ENCODE data around the gene SDHA.

DNA sequence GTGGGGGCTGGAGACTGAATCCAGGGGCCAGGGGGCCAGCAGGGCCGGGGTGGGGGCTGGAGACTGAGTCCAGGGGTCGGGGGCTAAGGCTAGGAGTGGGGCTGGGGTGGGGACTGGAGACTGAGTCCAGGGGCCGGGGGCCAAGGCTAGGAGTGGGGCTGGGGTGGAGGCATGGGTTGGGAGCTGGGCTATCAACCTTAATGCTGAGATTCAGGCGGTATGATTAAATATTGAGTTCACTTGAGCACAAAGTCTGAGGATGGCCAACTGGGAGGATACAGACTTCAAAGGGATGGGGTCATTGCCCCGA lies 43.9 kb upstream of the SDHA start:
- TF ChIP-seq, protein P1, sequence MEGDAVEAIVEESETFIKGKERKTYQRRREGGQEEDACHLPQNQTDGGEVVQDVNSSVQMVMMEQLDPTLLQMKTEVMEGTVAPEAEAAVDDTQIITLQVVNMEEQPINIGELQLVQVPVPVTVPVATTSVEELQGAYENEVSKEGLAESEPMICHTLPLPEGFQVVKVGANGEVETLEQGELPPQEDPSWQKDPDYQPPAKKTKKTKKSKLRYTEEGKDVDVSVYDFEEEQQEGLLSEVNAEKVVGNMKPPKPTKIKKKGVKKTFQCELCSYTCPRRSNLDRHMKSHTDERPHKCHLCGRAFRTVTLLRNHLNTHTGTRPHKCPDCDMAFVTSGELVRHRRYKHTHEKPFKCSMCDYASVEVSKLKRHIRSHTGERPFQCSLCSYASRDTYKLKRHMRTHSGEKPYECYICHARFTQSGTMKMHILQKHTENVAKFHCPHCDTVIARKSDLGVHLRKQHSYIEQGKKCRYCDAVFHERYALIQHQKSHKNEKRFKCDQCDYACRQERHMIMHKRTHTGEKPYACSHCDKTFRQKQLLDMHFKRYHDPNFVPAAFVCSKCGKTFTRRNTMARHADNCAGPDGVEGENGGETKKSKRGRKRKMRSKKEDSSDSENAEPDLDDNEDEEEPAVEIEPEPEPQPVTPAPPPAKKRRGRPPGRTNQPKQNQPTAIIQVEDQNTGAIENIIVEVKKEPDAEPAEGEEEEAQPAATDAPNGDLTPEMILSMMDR (IDR thresholded peaks at IDR 0.05): no peak
- TF ChIP-seq POLR2A (IDR thresholded peaks at IDR 0.05): no peak
- no peak for TF ChIP-seq EP300 (IDR thresholded peaks at IDR 0.05; ENCODE audit: low read depth)
- no peak for TF ChIP-seq POLR2AphosphoS5 (IDR thresholded peaks at IDR 0.05)
